Measurements from ENCODE around the gene PARS2.

GRCh38 chr1:54754045-54754444 lies 10.3 kb downstream of the PARS2 start:
- TF ChIP-seq CTCF (IDR thresholded peaks at IDR 0.05; ENCODE audit: low read length) = no peak
- TF ChIP-seq EZH2phosphoT487 (IDR thresholded peaks at IDR 0.05; ENCODE audit: low read length) = no peak

Measured in MM.1S (cell line).